Measurements from ENCODE around the gene EIF6. TPM values are rescaled to one million over a fixed set of nuclear protein-coding genes. Genes with fewer than 3 reads are reported as not detected.

The EIF6 gene
- total and polyA plus RNA-seq, 2 of the 8 experiments (the other 6 are each of a cell fraction or from before 2014, with no cell fraction given), result 184 to 319 TPM

GRCh38 chr20:35286077-35286898, 1.7 kb upstream of the EIF6 start (continued):
- TF ChIP-seq CREB1 (IDR thresholded peaks at IDR 0.05) (no peak), EP300 (IDR thresholded peaks at IDR 0.05; ENCODE audit: borderline replicate concordance in 1 of 2, low read depth in 2 of 2, low read length in 2 of 2) (no peak), SP4 (IDR thresholded peaks at IDR 0.05; ENCODE audit: low read length) (no peak), SRF (IDR thresholded peaks at IDR 0.05; ENCODE audit: low read depth, low read length) (no peak), SP1 (IDR thresholded peaks at IDR 0.05; ENCODE audit: low read depth, low read length) (no peak), ASH2L (IDR thresholded peaks at IDR 0.05; ENCODE audit: low read length) (no peak), ZNF274 (IDR thresholded peaks at IDR 0.05; ENCODE audit: borderline replicate concordance, extremely low read depth, low read length) (no peak), RFX5 (IDR thresholded peaks at IDR 0.05; ENCODE audit: borderline replicate concordance, low read depth, low read length) (no peak), EGR1 (IDR thresholded peaks at IDR 0.05; ENCODE audit: borderline replicate concordance, low read depth, low read length) (no peak)

Data from H1 (cell line).